ENCODE measurements around the gene USH2A.
"Not testable (repeated sequence)": the region's sequence is repeated elsewhere in the genome, so short reads cannot be mapped to it uniquely, and the experiment has no call there.

USH2A gene

GRCh38 chr1:216388558-216388957 is 34.7 kb downstream of the USH2A start:
- DNase-seq (ENCODE audit: low spot score), result no peak

GRCh38 chr1:216387782-216388181 is 35.5 kb downstream of the USH2A start:
- DNase-seq (ENCODE audit: low spot score), result no peak

GRCh38 chr1:216379441-216379840 is 43.8 kb downstream of the USH2A start:
- no peak for DNase-seq (ENCODE audit: low spot score)

GRCh38 chr1:216368249-216368648 is 55.0 kb downstream of the USH2A start:
- DNase-seq (ENCODE audit: low spot score), result no peak

GRCh38 chr1:216366979-216367378 is 56.3 kb downstream of the USH2A start:
- no peak for DNase-seq (ENCODE audit: low spot score)

GRCh38 chr1:216356945-216357344 is 66.3 kb downstream of the USH2A start:
- DNase-seq (ENCODE audit: low spot score), result no peak

GRCh38 chr1:216350186-216350585 is 73.1 kb downstream of the USH2A start:
- no peak for DNase-seq (ENCODE audit: low spot score)

GRCh38 chr1:216346526-216346925 is 76.7 kb downstream of the USH2A start:
- DNase-seq (ENCODE audit: low spot score), result no peak

GRCh38 chr1:216340542-216340941 is 82.7 kb downstream of the USH2A start:
- DNase-seq (ENCODE audit: low spot score), result not testable (repeated sequence)

- DNase-seq (ENCODE audit: low spot score), result no peak
These were observed 90.8 kb downstream of the USH2A start for GRCh38 chr1:216332462-216332861.

- no peak for DNase-seq (ENCODE audit: low spot score)
These were observed 91.2 kb downstream of the USH2A start for GRCh38 chr1:216332003-216332402.

GRCh38 chr1:216331211-216331610 is 92.0 kb downstream of the USH2A start:
- no peak for DNase-seq (ENCODE audit: low spot score)

- DNase-seq (ENCODE audit: low spot score), result no peak
These were observed 93.0 kb downstream of the USH2A start for GRCh38 chr1:216330262-216330661.

- DNase-seq (ENCODE audit: low spot score), result no peak
These were observed 97.3 kb downstream of the USH2A start for GRCh38 chr1:216325946-216326345.

GRCh38 chr1:216325336-216325735 is 97.9 kb downstream of the USH2A start:
- no peak for DNase-seq (ENCODE audit: low spot score)

GRCh38 chr1:216323344-216323743 is 99.9 kb downstream of the USH2A start:
- DNase-seq (ENCODE audit: low spot score), result no peak

- no peak for DNase-seq (ENCODE audit: low spot score)
These were observed 108.7 kb downstream of the USH2A start for GRCh38 chr1:216314379-216315095.

GRCh38 chr1:216310776-216311175 is 112.5 kb downstream of the USH2A start:
- no peak for DNase-seq (ENCODE audit: low spot score)

GRCh38 chr1:216306830-216307229 is 116.4 kb downstream of the USH2A start:
- DNase-seq (ENCODE audit: low spot score), result no peak

- no peak for DNase-seq (ENCODE audit: low spot score)
These were observed 119.6 kb downstream of the USH2A start for GRCh38 chr1:216303690-216304089.

- no peak for DNase-seq (ENCODE audit: low spot score)
These were observed 129.6 kb downstream of the USH2A start for GRCh38 chr1:216293683-216294082.

- DNase-seq (ENCODE audit: low spot score), result no peak
These were observed 133.2 kb downstream of the USH2A start for GRCh38 chr1:216290074-216290473.

- no peak for DNase-seq (ENCODE audit: low spot score)
These were observed 138.2 kb downstream of the USH2A start for GRCh38 chr1:216285052-216285451.

GRCh38 chr1:216281757-216282156 is 141.5 kb downstream of the USH2A start:
- no peak for DNase-seq (ENCODE audit: low spot score)
